ENCODE data around the gene ARHGAP19.
A peak's percentile ranks its signal among the peaks of the same experiment; 100 is the strongest.
"Not testable (repeated sequence)": the region's sequence is repeated elsewhere in the genome, so short reads cannot be mapped to it uniquely, and the experiment has no call there.

The ARHGAP19 gene

GRCh38 chr10:97321032-97321803 lies 28.8 kb upstream of the ARHGAP19 start:
- DNase-seq (ENCODE audit: low spot score), result peak; percentile 78

DNA sequence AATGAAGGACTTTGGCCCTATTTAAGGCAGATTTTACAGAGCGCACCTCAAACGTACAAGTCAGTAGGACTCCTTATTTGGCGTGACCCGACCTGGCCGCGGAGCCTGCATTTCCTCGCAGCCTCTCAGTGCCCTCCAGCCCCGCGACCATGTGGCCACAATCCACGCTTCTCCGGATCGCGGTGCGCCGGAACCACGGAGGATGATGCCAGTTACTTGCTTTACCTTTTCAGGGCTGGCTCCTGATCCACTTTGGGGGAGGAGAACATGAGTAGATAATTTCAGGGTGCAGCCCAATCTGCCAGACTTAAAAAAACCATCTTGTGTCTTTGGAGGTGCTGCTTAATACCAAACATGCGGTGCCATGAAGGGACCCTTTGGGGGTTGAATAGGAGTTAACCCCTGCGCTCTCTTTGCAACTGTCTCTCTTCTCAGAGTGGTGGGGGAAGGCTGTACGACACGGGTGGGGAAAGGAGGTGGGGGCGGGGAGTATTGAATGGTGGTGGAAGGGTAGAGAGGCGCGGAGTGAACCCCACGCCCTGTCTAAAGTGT lies 28.1 kb upstream of the ARHGAP19 start:
- DNase-seq (ENCODE audit: low spot score), result peak; percentile 11

DNA sequence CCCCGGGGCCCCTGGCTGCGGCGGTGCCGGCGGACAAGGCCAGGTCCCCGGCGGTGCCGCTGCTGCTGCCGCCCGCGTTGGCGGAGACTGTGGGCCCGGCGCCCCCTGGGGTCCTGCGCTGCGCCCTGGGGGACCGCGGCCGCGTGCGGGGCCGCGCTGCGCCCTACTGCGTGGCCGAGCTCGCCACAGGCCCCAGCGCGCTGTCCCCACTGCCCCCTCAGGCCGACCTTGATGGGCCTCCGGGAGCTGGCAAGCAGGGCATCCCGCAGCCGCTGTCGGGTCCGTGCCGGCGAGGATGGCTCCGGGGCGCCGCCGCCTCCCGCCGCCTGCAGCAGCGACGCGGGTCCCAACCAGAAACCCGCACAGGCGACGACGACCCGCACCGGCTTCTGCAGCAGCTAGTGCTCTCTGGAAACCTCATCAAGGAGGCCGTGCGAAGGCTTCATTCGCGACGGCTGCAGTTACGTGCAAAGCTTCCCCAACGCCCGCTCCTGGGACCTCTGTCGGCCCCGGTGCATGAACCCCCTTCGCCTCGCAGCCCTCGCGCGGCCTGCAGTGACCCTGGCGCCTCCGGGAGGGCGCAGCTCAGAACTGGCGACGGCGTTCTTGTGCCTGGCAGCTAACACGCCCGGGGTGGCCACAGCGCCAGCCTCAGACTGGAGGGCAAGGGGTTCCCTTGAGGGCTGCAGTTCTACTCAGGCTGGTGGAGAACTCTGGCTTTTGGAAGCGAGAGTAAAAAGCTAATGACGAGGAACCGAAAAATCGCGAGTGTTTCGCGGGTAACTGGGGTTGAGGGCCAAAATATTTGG lies 27.4 kb upstream of the ARHGAP19 start:
- peak; percentile 65 for DNase-seq (ENCODE audit: low spot score)

DNA sequence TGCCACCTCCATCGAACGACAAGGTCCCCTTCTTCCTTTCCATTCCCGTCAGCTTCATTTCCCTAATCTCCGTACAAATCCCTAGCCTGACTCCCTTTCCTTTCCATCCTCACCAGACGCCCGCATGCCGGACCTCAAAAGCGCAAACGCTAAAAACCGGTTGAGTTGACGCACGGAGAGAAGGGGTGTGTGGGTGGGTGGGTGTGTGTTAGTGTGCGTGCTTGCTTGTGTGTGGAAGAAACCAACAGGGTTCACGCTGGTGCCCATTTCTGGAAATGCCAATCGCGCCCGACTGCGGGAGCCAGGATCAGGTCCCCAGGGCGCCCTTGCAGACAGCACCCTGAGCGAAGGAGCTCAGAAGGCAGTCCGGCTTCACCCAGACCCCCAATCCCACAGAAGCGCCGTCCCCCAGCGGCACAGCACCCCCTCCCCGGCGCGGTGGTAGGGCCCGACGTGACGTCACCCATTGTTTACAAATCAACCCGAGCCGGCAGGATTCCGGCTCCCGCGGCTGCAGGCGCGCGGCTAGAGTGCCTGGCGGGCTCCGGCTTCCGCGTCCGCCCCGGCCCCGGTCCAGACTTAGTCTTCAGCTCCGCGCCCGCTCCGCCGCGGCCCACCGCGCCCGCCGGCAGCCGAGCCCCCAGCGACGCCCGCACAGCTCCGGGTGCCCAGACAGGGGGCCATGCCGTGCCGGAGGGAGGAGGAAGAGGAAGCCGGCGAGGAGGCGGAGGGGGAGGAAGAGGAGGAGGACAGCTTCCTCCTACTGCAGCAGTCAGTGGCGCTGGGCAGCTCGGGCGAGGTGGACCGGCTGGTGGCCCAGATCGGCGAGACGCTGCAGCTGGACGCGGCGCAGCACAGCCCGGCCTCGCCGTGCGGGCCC lies 26.6 kb upstream of the ARHGAP19 start, which contains the start of gene FRAT1:
Gene FRAT1, plus strand, starts transcription at position 500 of the 880 bp plus-strand sequence. Its CDS starts 183 bp downstream, at position 683.
- DNase-seq (ENCODE audit: low spot score), result peak; percentile 89

GRCh38 chr10:97314671-97315070 lies 22.2 kb upstream of the ARHGAP19 start:
- DNase-seq (ENCODE audit: low spot score), result no peak

DNA sequence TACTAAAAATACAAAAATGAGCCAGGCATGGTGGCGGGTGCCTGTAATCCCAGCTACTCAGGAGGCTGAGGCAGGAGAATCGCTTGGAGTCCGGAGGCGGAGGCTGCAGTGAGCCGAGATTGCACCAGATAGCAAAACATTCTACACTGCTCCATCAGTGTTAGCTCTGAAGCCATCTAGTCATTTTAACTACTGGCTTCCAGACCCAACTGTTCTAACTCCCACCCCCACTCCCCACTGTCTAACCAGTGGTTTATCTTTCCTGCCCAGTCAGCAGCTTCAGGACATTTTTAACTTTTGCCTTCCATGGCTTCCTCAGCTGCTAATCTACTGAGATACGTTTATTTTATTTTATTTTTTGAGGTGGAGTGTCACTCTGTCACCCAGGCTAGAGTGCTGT lies 20.5 kb upstream of the ARHGAP19 start:
- no peak for DNase-seq (ENCODE audit: low spot score)

- DNase-seq (ENCODE audit: low spot score), result no peak
Measured at GRCh38 chr10:97311111-97311626, 18.7 kb upstream of the ARHGAP19 start.

GRCh38 chr10:97307866-97308780 lies 15.7 kb upstream of the ARHGAP19 start:
- DNase-seq (ENCODE audit: low spot score), result no peak

DNA sequence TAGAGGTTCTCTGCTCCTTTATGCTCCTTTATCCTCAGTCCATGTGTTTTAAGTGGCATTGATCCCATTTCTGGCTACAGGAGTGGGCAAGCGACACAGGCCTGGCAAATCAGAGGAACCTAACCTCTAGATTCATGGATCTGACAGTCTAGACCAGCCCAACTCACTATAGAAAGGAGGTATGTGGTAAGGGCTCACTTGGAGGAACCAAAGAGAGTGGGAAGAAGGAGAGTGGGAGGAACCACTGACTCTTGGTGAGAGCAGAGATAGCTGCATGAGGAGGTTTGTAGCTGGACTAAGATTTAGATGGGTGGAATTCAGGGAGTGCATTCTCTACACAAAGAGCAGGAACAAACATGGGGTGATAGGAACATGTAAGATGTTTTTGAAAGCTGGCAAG lies 15.0 kb upstream of the ARHGAP19 start:
- no peak for DNase-seq (ENCODE audit: low spot score)

GRCh38 chr10:97302088-97302791 lies 9.8 kb upstream of the ARHGAP19 start:
- DNase-seq (ENCODE audit: low spot score), result no peak

DNA sequence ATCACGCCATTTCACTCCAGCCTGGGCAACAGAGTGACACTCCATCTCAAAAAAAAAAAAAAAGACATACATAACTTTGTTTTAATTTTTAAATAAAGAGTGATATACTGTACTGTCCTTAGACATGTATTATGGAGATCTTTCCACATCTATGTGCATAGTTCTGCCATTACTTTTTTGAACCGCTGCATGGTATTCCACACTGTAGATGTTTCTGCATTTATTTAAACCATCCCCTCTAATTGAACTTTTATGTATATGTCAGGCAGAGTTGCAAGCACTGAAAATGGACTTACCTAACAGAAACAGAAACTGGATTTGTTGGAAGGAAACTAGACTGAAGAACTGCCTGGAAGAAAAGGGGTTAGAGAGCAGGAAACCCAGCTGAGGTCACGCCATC lies 8.5 kb upstream of the ARHGAP19 start:
- no peak for DNase-seq (ENCODE audit: low spot score)

- no peak for DNase-seq (ENCODE audit: low spot score)
Measured at GRCh38 chr10:97298223-97298571, 5.8 kb upstream of the ARHGAP19 start.

- DNase-seq (ENCODE audit: low spot score), result no peak
Measured at GRCh38 chr10:97297556-97298222, 5.3 kb upstream of the ARHGAP19 start.

DNA sequence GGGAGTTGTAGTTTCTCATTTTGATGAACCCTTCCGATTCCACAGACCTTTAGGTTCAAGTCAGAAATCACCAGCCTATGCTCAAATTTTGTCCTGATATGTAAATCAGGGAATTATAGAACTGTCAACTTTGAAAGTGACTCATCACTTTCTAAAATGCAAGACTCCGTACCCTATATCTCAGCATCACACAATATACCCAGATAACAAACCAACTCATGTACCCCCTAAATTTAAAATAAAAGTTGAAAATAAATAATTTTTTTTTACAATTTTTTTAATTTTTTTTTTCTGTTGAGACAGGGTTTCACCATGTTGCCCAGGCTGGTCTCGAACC lies 393 bp upstream of the ARHGAP19 start:
- no peak for DNase-seq (ENCODE audit: low spot score)

GRCh38 chr10:97291357-97292096 lies 910 bp downstream of the ARHGAP19 start:
- peak; percentile 9 for DNase-seq (ENCODE audit: low spot score)

GRCh38 chr10:97290576-97291356 lies 1.7 kb downstream of the ARHGAP19 start:
- not testable (repeated sequence) for DNase-seq (ENCODE audit: low spot score)

DNA sequence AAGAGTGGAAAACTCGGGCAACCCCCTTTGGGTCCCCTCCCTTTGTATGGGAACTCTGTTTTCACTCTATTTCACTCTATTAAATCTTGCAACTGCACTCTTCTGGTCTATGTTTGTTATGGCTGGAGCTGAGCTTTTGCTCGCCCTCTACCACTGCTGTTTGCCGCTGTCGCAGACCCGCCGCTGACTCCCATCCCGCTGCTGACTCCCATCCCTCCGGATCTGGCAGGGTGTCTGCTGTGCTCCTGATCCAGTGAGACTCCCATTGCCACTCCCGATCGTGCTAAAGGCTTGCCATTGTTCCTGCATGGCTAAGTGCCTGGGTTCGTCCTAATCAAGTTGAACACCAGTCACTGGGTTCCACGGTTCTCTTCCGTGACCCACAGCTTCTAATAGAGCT lies 2.4 kb downstream of the ARHGAP19 start:
- DNase-seq (ENCODE audit: low spot score), result not testable (repeated sequence)

GRCh38 chr10:97280783-97281182 lies 11.7 kb downstream of the ARHGAP19 start:
- no peak for DNase-seq (ENCODE audit: low spot score)
